Measurements from ENCODE around the gene SMCR8. TPM values are rescaled to one million over a fixed set of nuclear protein-coding genes. Genes with fewer than 3 reads are reported as not detected.
A peak's percentile ranks its signal among the peaks of the same experiment; 100 is the strongest.

The SMCR8 gene
- total RNA-seq, 1 experiment from 2014 or later, result 22.4 TPM

DNA sequence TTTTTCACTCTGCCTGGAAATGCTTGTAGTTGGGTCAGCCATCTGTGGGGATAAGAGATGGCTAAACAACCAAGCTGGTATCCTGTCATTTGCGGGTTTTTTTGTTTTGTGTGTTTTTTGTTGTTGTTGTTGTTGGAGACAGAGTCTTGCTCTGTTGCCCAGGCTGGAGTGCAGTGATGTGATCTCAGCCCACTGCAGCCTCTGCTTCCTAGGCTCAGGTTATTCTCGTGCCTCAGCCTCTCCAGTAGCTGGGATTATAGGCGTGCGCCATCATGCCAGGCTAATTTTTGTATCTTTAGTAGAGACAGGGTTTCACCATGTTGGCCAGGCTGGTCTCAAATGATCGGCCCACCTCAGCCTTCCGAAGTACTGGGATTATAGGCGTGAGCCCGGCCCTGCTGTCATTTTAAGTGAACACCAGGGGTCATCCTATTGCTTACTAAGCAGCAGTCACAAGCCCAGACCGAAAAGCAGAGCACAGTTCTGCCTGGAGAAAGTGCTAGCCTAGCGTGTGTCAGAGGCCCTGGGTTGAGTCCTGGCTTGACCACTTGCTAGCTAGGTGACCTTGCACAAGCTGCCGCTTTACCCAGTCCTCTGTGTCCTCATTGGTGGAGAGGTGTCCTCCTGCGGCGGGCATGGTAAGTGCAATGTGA lies 4.6 kb downstream of the SMCR8 start:
- no peak overlapping the region for H2BK20ac ChIP-seq (ENCODE audit: low read depth, low read length, poor library complexity, severe bottlenecking)
- Mint-ChIP-seq H3K4me3 (no peak overlapping the region), H3K27me3 (ENCODE audit: low read depth) (no peaks in the 10 kb centered on the region), H3K36me3 (ENCODE audit: insufficient read depth in 1 of 3, low read depth in 3 of 3) (peaks cover 32 to 52% (median 48%) of the 10 kb centered on the region in 3 experiments; a peak in 6 of 7 replicates), H3K9me3 (no peaks in the 10 kb centered on the region; a peak in 2 of 5 replicates), H3K27ac (no peak overlapping the region; a peak in 1 of 7 replicates), H3K4me1 (peaks cover 29 to 33% of the 10 kb centered on the region in 2 experiments)
- no CpG with 5 or more reads among the region's 13 CpGs for WGBS (ENCODE audit: extremely low coverage, insufficient read length, low lambda C conversion rate)
- H3K4me2 ChIP-seq (ENCODE audit: insufficient read depth, insufficient read length, low read length), result no peak overlapping the region
- H3K4me1 ChIP-seq (ENCODE audit: insufficient read depth, low read length), result no peaks in the 10 kb centered on the region
- H3K79me2 ChIP-seq (ENCODE audit: insufficient read depth, low read length), result peaks cover 19% of the 10 kb centered on the region; the same call in 1 of the 2 replicates
- no peak overlapping the region for H2AFZ ChIP-seq (ENCODE audit: low read length)
- TF ChIP-seq, protein P1, sequence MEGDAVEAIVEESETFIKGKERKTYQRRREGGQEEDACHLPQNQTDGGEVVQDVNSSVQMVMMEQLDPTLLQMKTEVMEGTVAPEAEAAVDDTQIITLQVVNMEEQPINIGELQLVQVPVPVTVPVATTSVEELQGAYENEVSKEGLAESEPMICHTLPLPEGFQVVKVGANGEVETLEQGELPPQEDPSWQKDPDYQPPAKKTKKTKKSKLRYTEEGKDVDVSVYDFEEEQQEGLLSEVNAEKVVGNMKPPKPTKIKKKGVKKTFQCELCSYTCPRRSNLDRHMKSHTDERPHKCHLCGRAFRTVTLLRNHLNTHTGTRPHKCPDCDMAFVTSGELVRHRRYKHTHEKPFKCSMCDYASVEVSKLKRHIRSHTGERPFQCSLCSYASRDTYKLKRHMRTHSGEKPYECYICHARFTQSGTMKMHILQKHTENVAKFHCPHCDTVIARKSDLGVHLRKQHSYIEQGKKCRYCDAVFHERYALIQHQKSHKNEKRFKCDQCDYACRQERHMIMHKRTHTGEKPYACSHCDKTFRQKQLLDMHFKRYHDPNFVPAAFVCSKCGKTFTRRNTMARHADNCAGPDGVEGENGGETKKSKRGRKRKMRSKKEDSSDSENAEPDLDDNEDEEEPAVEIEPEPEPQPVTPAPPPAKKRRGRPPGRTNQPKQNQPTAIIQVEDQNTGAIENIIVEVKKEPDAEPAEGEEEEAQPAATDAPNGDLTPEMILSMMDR (conservative IDR thresholded peaks at IDR 0.05), result peak; percentile 65
- no peak overlapping the region for H3K9ac ChIP-seq (ENCODE audit: extremely low read depth, insufficient read length, low read length)
- H3K23me2 ChIP-seq (ENCODE audit: insufficient read length, low read depth, low read length, poor library complexity, severe bottlenecking), result peaks cover 6% of the 10 kb centered on the region
- H3K56ac ChIP-seq (ENCODE audit: insufficient read length, low read depth, low read length), result no peak overlapping the region
- H3K79me1 ChIP-seq (ENCODE audit: insufficient read depth, low read depth, low read length, poor library complexity, severe bottlenecking), result peaks cover 20% of the 10 kb centered on the region
- H3K4ac ChIP-seq (ENCODE audit: low read depth, low read length), result no peak overlapping the region
- no peak overlapping the region for H2BK5ac ChIP-seq (ENCODE audit: insufficient read length, low read length)
- H3K14ac ChIP-seq (ENCODE audit: insufficient read depth, low read length), result no peak overlapping the region; the same call in 1 of the 2 replicates
- H3K23ac ChIP-seq (ENCODE audit: insufficient read length, low read depth, low read length), result no peak overlapping the region
- H4K91ac ChIP-seq (ENCODE audit: insufficient read length, low read depth, low read length), result no peak overlapping the region
- H3T11ph ChIP-seq (ENCODE audit: low read length), result no peak overlapping the region
- peak; percentile 73 for DNase-seq
- H4K20me1 ChIP-seq (ENCODE audit: control insufficient read depth, insufficient read depth, insufficient read length), result no peaks in the 10 kb centered on the region
- no peak overlapping the region for H4K5ac ChIP-seq (ENCODE audit: insufficient read length, low read depth, low read length)
- no peak overlapping the region for H2AK5ac ChIP-seq (ENCODE audit: insufficient read length, low read length)
- H4K8ac ChIP-seq (replicated peaks; ENCODE audit: insufficient read length, low read depth, low read length), result no peak overlapping the region
- H3K9me3 ChIP-seq (ENCODE audit: control insufficient read depth, low read depth, low read length), result no peaks in the 10 kb centered on the region
- H2BK12ac ChIP-seq (ENCODE audit: insufficient read length, low read depth, low read length), result no peak overlapping the region
- H2BK15ac ChIP-seq (ENCODE audit: low read depth, low read length), result no peak overlapping the region
- H2BK120ac ChIP-seq (ENCODE audit: low read depth, low read length, poor library complexity, severe bottlenecking), result no peak overlapping the region
- no peaks in the 10 kb centered on the region for H3K27me3 ChIP-seq (ENCODE audit: insufficient read depth, low read length)
- H3K18ac ChIP-seq (ENCODE audit: insufficient read length, low read depth, low read length), result no peak overlapping the region
- no peak overlapping the region for H3K27ac ChIP-seq (ENCODE audit: insufficient read length, low read depth, low read length)
